ENCODE results near the gene WFDC1. TPM values are rescaled to one million over a fixed set of nuclear protein-coding genes. Genes with fewer than 3 reads are reported as not detected.

The WFDC1 gene
- polyA plus RNA-seq, 1 of the 3 experiments (the other 2 are of a cell fraction) = 0.03 TPM

DNA sequence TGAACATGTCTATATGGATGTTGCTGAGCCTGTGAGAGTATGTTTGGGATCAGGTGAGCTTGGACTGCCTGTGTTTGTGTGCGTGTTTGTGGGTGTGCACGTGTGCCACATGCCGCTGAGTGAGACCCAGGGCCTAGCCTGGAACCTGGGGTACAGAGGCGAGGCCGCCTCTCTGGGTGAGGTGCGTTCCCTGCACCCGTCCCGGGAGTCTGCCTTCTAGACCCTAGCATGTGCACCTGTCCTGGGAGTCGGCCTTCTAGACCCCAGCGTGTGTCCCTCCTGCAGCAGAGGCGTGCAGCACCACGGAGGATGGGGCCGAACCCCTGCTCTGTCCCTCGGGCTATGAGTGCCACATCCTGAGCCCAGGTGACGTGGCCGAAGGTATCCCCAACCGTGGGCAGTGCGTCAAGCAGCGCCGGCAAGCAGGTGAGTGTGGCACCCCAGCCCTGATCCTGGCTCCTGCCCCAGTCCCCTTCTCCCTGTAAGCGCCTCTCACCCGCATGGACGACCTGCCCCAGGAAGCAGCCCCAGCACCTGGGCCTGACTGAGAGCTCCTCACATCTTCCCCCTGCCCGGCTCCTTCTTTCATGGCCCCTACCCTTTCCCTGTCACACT lies 24.6 kb downstream of the WFDC1 start:
- no peaks in the 10 kb centered on the region for H3F3A ChIP-seq (replicated peaks; ENCODE audit: insufficient read depth)
- ChIA-PET POLR2A (no interaction called here), CTCF (no interaction called here)
- H3K79me2 ChIP-seq (ENCODE audit: insufficient read depth) = no peaks in the 10 kb centered on the region
- peaks cover 43% of the 10 kb centered on the region for H3K27me3 ChIP-seq (ENCODE audit: insufficient read depth)
- no peaks in the 10 kb centered on the region for H3K9me2 ChIP-seq
- no peak overlapping the region for H2AFZ ChIP-seq (ENCODE audit: low read depth)
- WGBS (ENCODE audit: low lambda C conversion rate) = 66% methylated on average over 7 of the region's 24 CpGs
- no peaks in the 10 kb centered on the region for H3K36me3 ChIP-seq (replicated peaks in 1 of 2; ENCODE audit: control insufficient read depth in 1 of 2, insufficient read depth in 2 of 2, low read length in 1 of 2)
- TF ChIP-seq JUND (IDR thresholded peaks at IDR 0.05) = no peak
- no peaks in the 10 kb centered on the region for H3K4me1 ChIP-seq (ENCODE audit: control insufficient read depth in 1 of 2, insufficient read depth in 2 of 2, low read depth in 1 of 2, low read length in 1 of 2)
- H3K9ac ChIP-seq = no peak overlapping the region
- no peak overlapping the region for H3K4me2 ChIP-seq
- H3K9me3 ChIP-seq = no peaks in the 10 kb centered on the region
- DNase-seq = no peak
- H3K27ac ChIP-seq (ENCODE audit: low read depth in 2 of 2, low read length in 1 of 2) = no peak overlapping the region
- no peaks in the 10 kb centered on the region for H4K20me1 ChIP-seq (ENCODE audit: insufficient read depth)
- H3K4me3 ChIP-seq (ENCODE audit: low read depth in 2 of 2, low read length in 1 of 2) = no peak overlapping the region

DNA sequence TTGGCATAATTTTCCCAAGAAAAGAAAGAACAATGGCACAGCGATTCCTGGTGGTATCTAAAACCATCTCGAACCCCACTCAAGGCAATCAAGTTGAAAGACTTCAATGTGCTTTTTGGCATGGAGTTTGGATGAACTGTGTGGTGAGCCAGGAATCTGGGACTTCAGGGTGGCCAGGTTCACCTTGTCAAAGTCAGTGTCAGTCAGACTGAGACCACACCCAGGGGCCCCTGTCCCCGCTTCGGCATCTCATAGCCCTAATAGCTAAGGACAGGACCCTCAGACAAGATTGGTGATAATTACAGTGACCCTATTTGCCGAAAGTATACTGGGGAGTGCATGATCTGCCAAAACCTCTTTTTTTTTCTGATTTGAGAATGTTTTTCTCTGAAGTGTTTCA lies 25.8 kb downstream of the WFDC1 start:
- Histone ChIP-seq H3K9ac (no peak overlapping the region), H3F3A (replicated peaks; ENCODE audit: insufficient read depth) (no peaks in the 10 kb centered on the region), H3K4me3 (ENCODE audit: low read depth in 2 of 2, low read length in 1 of 2) (no peak overlapping the region), H3K27me3 (ENCODE audit: insufficient read depth) (peaks cover 50% of the 10 kb centered on the region), H3K9me3 (no peaks in the 10 kb centered on the region), H3K4me2 (no peak overlapping the region), H3K79me2 (ENCODE audit: insufficient read depth) (no peaks in the 10 kb centered on the region), H3K27ac (ENCODE audit: low read depth in 2 of 2, low read length in 1 of 2) (no peak overlapping the region), H3K36me3 (replicated peaks in 1 of 2; ENCODE audit: control insufficient read depth in 1 of 2, insufficient read depth in 2 of 2, low read length in 1 of 2) (no peaks in the 10 kb centered on the region), H2AFZ (ENCODE audit: low read depth) (no peak overlapping the region), H4K20me1 (ENCODE audit: insufficient read depth) (no peaks in the 10 kb centered on the region), H3K4me1 (ENCODE audit: control insufficient read depth in 1 of 2, insufficient read depth in 2 of 2, low read depth in 1 of 2, low read length in 1 of 2) (no peaks in the 10 kb centered on the region), H3K9me2 (no peaks in the 10 kb centered on the region)
- POLR2A ChIA-PET = no interaction called here
- DNase-seq = no peak
- TF ChIP-seq, protein P1, sequence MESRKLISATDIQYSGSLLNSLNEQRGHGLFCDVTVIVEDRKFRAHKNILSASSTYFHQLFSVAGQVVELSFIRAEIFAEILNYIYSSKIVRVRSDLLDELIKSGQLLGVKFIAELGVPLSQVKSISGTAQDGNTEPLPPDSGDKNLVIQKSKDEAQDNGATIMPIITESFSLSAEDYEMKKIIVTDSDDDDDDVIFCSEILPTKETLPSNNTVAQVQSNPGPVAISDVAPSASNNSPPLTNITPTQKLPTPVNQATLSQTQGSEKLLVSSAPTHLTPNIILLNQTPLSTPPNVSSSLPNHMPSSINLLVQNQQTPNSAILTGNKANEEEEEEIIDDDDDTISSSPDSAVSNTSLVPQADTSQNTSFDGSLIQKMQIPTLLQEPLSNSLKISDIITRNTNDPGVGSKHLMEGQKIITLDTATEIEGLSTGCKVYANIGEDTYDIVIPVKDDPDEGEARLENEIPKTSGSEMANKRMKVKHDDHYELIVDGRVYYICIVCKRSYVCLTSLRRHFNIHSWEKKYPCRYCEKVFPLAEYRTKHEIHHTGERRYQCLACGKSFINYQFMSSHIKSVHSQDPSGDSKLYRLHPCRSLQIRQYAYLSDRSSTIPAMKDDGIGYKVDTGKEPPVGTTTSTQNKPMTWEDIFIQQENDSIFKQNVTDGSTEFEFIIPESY (IDR thresholded peaks at IDR 0.05; ENCODE audit: borderline replicate concordance, low read depth) = no peak
- TF ChIP-seq, protein P2, sequence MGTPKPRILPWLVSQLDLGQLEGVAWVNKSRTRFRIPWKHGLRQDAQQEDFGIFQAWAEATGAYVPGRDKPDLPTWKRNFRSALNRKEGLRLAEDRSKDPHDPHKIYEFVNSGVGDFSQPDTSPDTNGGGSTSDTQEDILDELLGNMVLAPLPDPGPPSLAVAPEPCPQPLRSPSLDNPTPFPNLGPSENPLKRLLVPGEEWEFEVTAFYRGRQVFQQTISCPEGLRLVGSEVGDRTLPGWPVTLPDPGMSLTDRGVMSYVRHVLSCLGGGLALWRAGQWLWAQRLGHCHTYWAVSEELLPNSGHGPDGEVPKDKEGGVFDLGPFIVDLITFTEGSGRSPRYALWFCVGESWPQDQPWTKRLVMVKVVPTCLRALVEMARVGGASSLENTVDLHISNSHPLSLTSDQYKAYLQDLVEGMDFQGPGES (IDR thresholded peaks at IDR 0.05; ENCODE audit: low read depth, low read length) = no peak
- TF ChIP-seq TEAD4 (IDR thresholded peaks at IDR 0.05; ENCODE audit: borderline replicate concordance, insufficient read depth) (no peak), FOSL2 (IDR thresholded peaks at IDR 0.05; ENCODE audit: borderline replicate concordance, low read depth) (no peak), YY1 (IDR thresholded peaks at IDR 0.05; ENCODE audit: low read depth) (no peak), RFX5 (IDR thresholded peaks at IDR 0.05; ENCODE audit: low read length) (no peak), MXI1 (IDR thresholded peaks at IDR 0.05; ENCODE audit: low read depth, low read length) (no peak), TCF12 (IDR thresholded peaks at IDR 0.05) (no peak), SMC3 (IDR thresholded peaks at IDR 0.05; ENCODE audit: low read depth, low read length) (no peak), RCOR1 (IDR thresholded peaks at IDR 0.05; ENCODE audit: low read length) (no peak), TAF1 (IDR thresholded peaks at IDR 0.05; ENCODE audit: borderline replicate concordance, low read depth, low read length) (no peak), RXRA (IDR thresholded peaks at IDR 0.05; ENCODE audit: borderline replicate concordance, low read depth) (no peak), MAX (IDR thresholded peaks at IDR 0.05; ENCODE audit: low read depth) (no peak)
- CTCF ChIA-PET = interaction anchor here (2.3 kb wide), 1 partner anchor 12 kb away, joined by 10 read pairs; no protein-coding TSS in a partner anchor
- WGBS (ENCODE audit: low lambda C conversion rate) = 2% methylated on average over 5 of the region's 5 CpGs
